Measurements from ENCODE around the gene PRPF6.
A peak's percentile ranks its signal among the peaks of the same experiment; 100 is the strongest.

Gene PRPF6

DNA sequence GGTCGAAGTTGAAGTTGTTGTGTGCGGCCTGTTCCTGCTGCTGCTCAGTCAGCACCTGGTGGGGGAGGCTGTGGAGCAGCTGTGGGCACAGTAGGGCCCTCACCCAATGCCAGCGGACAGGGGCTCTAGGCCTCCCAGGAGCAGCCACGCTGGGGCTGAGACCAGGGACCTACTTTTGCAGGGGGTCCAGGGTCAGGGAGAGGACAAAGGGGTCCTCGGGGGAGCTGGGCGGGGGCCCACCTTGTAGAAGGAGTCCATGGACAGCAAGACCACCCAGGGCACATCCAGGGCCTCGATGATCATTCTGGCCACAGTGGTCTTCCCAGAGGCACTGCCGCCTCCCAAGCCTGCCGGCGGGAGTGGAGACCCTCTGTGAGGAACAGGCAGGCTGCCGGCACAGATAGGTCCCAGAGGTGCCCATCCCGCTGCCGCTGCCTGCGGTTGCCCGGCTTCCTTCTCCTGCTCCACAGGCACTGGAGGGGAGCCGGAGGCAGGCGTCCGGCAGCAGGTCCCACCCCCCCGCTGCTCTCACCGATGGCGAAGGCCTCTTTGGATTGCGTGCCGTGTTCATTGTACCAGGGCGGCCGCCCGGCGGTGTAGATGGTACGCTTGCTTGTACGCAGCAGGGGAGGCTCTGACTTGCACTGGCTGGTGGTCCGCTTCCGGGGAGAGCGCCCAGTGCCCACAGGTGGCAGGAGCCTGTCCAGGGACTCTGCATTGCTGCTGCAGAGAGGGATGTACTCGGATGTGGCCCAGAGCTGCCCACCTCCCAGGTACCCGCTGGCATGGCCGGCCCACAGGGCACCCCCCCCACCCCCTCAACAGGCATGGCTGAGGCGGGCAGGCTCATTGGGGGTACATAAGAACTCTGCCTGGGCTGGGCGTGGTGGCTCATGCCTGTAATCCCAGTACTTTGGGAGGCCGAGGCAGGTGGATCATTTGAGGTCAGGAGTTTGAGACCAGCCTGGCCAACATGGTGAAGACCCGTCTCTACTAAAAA is 34.7 kb upstream of the PRPF6 start:
- no peak for DNase-seq (ENCODE audit: low read depth)

DNA sequence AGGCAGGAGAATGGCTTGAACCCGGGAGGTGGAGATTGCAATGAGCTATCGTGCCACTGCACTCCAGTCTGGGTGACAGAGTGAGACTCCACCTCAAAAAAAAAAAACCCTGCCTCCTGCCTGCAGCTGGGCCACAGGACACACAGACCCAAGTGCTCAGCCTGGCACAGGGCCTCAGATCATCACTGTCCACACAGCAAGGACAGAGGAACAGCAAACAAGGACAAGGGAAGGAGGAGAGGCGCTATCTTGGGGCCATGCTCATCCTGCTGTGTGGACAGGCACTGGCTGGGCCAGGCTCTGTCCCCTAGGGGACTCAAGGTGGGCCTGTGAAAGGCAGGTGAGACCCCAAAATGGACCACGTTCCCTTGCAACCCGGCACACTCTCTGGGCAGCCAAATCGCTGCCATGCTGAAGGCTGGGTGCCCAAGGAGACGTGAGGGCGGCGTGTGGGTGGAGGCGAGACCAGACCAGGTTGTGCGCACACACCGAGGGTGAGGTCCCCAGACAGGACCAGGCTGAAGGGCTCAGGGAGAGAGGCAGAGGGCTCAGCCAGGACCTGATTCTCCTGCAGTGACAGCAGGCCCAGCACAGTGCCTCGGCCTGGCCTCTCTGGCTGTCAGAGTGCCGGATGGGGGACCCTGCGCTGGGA is 33.8 kb upstream of the PRPF6 start:
- no peak for DNase-seq (ENCODE audit: low read depth)

DNA sequence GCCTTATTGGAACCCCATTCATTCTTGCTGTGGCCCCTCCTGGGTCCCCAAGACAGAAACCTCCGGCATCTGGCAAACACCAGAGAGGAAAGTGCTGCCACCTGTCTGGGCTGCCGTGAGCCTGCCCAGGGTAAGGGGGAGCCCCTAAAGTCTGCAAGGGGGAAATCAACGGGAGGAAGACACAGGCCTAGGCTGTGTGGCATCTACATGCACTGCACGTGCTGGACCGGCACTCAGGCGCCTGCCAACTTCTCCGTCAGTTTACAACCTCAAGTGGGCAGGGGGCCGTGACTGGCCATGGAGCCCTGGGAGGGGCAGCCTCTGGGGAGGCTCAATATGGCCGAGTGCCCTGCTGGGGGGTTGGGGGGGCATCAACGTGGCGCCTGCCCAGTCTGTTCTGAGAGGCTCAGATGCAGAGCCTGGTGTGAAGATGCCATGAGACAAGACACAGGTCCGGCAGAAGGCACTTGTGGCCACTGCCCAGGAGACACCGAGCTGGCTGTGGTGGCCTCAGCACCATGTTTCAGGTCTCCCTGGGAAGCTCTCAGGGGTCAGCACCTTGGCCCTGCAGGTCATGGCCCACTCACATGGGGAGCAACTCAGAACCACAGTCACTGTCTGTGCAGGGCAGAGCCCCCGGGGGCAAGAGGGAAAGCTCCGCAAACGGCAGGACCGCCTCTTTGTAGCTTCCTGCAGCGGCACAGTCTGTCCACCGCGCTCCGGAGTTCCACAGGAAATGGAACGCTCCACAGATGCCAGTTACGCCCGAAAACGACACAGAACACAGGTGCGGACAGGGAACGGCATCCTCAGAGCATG is 33.1 kb upstream of the PRPF6 start:
- DNase-seq (ENCODE audit: low read depth): no peak

DNA sequence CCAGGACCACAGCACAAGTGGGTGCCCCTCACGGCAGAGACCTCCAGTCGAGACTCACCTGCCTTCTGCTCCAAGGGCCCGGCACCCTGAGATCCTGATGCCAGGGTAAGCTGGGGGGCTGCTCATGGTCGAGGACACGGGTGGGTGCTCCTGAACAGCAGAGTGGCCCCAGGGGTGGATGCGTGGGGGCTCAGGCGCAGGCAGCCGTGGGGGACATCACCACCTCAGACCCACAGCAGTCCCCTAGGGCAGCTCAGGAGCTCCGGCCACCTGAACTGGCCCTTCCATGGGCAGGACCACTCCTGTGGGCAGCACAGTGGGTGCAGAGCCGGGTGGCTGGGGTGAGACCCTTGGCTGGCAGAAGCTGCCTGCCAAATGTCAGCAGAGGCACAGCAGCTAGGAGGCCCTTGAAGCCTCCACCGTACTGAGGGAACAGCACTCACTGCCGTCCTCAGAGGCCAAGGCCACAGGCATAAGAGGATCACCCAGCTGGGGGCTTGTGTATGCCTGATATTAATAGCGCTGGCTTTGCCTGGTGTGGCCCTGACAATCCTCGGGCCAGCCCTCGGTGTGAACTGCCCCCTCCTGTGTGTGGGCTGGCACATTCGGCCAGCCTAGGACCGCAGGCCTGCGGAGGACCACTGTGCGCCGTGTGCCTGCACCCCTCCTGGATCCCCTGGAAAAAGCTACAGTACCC is 30.1 kb upstream of the PRPF6 start:
- no peak for DNase-seq (ENCODE audit: low read depth)

DNA sequence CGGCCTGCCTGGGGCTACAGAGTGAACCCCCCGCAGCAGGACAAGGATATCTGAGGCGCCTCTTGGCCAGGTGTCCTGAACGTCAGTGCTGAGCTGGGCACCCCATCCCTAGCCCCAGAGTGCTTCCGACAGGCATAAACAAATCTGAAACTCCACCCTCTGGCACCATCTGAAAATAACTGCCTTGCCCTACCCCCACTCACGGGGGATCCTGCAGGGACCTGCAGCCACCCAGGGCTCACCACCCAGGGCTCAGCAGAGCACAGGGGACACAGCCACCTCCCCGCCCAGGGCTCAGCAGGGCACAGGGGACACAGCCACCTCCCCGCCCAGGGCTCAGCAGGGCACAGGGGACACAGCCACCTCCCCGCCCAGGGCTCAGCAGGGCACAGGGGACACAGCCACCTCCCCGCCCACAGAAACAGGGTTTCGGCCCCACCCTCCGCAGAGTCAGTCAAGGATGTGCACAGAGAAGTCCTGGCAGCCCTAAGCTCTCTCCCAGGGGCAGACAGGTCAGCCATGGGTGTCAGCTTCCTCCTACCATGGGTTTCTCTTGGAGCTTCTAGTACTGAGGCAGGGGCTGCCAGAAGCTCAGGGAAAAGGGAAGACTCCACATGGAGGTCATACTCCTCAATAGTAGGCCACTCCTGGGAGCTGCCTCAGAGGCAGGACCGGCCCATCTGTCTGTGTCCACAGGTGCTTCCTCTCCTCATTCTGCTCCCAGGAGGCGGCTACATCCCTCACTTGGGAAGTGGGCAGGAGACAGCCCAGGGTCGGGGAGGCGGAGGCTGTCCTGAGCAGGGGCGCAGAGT is 29.3 kb upstream of the PRPF6 start:
- no peak for DNase-seq (ENCODE audit: low read depth)

DNA sequence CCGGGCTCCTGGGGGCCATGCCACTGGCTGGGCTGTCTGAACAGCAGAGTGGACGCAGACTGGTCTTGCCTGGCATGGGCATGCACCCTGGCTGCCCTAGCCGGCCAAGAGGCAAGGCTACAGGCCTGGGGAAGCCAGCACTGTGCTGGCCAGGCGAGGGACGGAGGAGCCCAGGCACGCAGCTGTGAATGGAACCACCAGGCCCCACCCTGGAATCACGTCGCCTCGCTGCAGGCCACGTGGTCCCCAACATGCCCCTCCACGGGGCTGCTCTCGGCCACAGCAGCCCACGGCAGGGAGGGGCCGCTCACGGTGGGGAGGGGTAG is 28.8 kb upstream of the PRPF6 start:
- no peak for DNase-seq (ENCODE audit: low read depth)

DNA sequence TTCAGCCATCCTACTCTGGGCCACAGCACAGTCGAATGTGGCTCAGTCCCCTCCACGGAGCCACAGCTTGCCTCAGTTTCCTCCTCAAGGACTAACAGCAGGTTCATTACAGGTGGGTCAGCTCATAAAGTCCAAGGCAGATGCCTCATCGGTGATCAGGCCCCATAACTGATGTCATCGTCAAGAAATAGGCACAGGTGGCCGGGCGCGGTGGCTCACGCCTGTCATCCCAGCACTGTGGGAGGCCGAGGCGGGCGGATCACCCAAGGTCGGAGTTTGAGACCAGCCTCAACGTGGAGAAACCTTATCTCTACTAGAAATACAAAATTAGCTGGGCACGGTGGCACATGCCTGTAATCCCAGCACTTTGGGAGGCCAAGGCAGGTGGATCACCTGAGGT is 28.2 kb upstream of the PRPF6 start:
- no peak for DNase-seq (ENCODE audit: low read depth)

DNA sequence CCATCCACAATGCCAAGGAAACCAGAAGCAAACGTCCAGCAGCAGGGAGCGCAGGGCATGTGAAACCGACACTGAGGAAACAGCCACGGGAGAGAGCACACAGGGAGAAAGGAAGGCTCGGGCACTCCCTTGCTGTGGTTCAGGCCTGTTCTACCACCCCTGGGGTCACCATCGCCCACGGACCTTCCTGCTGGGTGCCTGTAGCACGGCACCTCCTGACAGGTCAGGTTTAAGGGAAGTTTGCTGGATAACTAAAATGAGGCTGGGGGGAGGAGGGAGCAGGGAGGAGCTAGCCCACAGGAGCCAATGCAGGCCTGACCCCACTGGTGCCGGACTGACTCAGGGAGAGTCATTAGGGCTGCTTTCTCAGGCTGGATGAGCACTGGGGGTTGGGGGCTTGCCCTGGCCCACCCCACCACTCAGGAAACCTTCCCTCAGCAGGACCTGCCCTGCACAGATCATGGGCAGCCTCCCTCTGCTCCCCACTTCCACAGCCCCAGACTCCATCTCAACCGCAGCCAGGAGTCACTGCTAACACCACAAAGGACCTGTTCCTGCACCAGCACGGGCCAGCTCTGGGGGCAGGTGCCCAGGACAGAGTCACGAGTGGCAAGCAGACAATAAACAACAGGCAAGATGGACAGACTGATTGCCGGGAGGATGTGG is 27.0 kb upstream of the PRPF6 start:
- DNase-seq (ENCODE audit: low read depth): no peak

DNA sequence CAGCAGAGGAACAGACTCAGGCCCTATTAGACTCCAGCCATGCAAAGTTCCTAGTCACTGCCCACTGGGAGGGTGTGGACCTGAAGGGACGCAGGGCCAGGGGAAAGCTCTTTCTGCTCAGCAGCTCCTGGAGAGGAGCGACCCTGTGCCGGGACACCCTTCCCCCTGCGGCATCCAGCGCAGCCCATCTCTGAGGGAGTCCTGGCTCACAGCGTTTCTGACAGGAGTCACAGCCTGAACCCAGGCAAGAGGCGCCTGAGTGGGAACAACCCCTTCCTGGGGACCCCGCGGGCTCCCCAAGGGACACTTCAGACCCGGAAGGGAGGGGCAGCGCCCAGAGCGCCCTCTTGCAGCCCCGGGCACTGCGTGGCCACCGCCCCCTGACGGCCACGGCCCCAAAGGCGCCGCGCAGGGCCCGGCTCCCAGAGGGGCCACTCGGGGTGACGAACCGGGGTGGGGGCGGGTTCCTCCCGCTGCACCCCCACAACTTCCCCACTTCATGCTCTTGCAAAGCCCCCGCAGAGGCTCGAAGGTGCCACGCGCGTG is 25.6 kb upstream of the PRPF6 start:
- DNase-seq (ENCODE audit: low read depth): no peak

DNA sequence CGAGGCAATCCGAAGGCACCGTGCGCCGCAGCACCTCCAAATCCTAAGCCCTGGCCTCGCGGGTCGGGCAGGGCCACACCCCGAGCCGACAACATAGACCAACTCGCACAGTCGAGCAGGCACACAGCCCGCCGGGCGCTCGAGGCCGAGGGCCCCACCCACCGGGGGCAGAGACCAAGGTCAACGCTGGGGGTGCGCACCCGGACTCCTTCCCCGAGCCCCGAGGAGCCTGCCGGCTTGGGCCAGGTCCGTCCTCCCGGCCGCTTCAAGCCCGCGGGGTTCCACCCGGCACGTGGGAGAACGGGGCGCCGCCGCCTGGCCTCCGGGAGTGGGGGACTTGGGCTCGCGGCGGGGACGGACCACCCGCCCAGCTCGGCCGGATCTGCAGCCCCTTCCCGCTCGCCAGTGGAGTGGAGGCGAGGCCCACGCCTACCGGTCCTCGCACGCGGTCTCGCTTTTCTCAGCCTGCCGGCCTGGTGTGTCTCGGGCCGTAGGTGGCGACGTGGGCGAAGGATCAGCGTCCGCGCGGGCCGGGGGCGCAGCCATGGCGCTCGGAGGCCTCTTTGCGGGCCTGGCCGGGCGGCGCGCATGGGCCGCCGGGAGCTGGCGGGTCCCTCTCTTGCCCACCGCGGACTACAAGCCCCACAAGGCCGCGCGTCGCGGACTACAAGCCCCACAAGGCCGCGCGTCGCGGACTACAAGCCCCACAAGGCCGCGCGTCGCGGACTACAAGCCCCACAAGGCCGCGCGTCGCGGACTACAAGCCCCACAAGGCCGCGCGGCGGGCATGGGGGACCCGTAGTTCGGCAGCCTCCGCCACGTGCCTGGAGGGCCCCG is 24.9 kb upstream of the PRPF6 start, which contains the start of gene UCKL1:
Gene UCKL1, minus strand, starts transcription at position 590 of the 837 bp plus-strand sequence. Its CDS starts 44 bp downstream, at position 546.
- peak; percentile 83 for DNase-seq (ENCODE audit: low read depth)

DNA sequence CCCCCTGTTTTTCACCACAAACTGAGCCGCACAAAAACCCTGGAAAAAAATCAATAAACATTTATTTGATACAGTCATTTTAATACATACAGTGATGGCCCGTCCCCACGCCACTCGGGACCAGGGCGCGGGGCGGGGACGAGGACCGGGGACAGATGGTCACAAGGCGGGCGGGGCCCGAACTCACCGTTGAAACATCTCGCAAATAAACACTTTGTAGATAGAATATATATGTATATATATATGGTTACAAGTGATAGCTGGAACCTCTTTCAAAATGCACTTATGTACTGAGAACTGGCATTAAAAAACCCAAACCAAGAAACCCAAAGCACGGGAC is 24.3 kb upstream of the PRPF6 start:
- no peak for DNase-seq (ENCODE audit: low read depth)

DNA sequence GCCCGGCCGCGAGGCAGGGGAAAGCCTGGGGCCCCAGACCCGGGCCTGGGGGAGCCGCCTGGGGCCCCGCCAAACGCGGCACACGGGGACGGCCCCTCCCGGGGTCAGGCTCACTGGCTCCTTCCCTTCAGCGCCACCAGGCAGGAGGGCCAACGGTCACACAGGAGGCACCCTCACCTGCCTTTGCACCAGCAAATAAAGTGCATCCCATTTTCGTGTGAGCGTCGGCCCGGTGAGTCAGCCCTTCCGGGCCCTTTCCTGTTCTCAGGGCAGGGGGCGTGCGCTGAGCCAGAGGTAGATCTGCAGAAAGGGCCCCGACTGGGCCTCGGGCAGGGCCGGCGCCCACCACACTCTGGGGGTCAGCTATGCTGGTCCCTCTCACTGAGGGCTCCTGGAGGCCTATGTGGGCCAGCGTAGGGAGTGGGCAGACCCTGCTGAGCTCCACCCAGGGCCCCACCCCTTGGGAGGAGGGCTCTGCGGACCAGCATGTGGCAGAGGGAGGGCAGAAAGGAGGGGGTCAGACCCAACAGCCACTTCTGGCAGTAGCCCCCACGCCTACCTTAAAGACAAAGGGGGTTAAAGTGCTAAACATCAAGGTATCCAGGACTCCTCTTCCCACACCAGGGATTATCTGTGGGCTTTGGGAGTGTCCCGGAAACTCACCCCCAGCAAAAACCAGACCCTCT is 23.8 kb upstream of the PRPF6 start:
- no peak for DNase-seq (ENCODE audit: low read depth)

DNA sequence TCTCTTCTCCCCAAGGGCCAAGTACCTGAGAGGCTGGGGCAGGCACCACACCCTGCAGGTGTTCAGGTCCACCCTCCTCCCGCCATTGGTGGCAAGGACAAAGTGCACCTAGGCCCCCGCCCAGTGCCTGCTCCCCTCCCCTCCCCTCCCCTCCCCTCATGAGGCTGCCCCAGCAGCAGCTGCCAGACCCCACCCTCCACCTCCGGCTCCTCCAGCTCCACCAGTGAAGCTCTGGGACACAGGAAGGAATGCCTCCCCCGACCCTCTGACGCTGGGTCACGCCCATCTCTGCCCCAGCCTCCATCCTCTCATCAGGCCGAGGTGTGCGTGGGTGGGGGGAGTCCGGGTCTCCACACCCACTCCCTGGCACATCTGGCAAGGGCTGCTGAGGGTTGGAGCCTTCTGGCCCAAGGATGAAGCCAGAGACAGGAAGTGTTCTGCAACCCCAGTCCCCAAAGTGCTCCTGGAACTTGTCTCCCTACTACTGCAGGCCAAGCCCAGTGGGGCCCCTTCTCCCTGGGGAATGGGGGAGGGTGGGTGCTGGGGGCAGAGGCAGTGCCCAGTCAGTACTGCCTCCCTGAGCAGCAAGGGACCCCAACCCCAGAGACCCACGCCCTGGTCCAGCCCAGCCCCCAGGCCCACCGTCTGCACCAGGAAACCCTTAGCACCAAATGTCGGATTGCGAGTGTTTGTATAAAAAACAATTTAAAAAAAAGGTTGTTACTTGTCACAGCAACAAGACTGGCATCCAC is 23.1 kb upstream of the PRPF6 start:
- no peak for DNase-seq (ENCODE audit: low read depth)

DNA sequence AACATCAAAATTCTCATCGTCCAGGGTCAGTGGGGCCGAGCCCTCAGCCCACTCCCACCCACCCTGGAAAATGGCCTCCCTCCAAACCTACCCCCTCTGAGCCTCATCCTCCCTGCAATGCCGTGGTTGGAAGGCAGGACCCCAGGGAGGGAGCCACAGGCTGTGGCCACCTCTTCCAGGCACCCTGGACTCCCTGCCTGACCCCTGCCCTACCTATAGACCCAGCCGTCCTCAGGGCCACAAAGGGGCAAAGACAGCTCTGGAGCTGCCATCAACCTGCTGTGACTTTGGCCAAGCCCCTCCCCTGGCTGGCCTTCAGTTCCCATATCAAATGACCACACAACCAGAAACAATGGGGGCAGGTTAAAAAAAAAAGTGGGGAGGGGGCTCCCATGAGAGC is 22.5 kb upstream of the PRPF6 start:
- DNase-seq (ENCODE audit: low read depth): no peak

DNA sequence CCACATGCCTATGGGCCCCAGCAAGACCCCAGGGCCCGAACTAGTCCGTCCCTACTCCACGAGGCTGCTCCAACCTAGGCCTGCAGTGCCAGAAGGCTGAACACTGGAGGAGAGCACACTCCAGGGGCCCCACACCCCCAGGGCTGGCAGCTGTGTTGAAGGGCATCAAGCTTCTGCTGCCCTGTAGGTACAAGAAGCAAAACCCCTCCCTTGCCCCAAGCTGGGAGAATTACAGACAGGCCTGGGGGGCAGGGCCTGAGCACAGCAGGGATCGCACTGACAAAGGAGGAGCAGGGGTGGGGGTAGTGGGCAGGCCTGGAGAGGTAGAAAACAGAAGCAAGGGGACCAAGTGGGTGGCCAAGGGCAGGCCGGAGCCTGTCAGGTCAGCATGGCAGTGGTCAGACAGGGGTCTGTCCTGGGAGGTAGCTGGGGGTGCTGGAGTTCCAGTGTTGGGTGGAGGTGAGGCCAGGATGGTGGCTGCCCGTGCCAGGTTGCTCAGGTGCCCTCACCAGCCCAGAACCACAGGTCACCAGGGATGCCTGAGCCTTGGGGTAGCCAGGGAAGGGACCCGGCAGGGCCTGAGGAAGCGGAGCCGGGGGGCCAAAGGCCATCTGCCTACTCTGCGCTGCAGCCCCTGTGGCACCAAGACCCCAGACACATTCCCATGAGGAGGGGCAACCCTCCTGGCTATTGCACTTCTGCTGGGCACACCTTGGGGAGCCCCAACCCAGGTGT is 21.8 kb upstream of the PRPF6 start:
- no peak for DNase-seq (ENCODE audit: low read depth)

DNA sequence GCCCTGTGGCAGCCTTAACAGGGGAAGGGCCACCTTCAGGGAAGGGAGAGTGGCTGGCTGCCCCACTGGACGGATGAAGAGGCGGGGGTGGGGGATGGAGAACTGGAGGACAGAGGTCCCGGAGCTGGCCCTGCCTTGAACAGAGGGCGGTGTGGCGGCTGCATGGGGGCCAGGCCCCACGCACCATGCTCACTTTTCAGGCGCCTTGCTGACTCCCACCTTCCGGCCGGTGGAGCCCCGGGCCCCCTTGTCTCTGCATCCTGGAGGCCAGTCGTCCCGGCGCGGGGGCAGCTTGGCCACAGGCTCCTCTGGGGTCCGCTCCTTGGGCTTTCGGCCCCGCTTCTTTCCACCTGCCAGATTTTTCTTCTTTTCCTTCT is 21.2 kb upstream of the PRPF6 start:
- no peak for DNase-seq (ENCODE audit: low read depth)
